Left ventricle myocardium inferior (tissue), 1 donor: ENCODE measurements around the gene ANKRD12. TPM values are rescaled to one million over a fixed set of nuclear protein-coding genes. Genes with fewer than 3 reads are reported as not detected.

ENCODE experiments used
- DNase-seq: peaks from one replicate; pipeline ENCODE4 v3.0.0-alpha.2; 2020
- H3K27ac ChIP-seq: fragments of 200-600 bp; replicated peaks from 2 replicates; pipeline ENCODE4 v1.8.0; 2021
- H3K27me3 ChIP-seq: fragments of 200-600 bp; 2 replicates; pipeline ENCODE4 v1.8.0; 2021; ENCODE audit warnings: low read depth
- H3K36me3 ChIP-seq: fragments of 200-600 bp; 2 replicates; pipeline ENCODE4 v1.8.0; 2021
- H3K4me1 ChIP-seq: fragments of 200-600 bp; 2 replicates; pipeline ENCODE4 v1.8.0; 2021
- H3K4me3 ChIP-seq: fragments of 200-600 bp; 2 replicates; pipeline ENCODE4 v1.8.0; 2021; ENCODE audit warnings: mild to moderate bottlenecking, moderate library complexity
- H3K9me3 ChIP-seq: fragments of 200-600 bp; replicated peaks from 2 replicates; pipeline ENCODE4 v1.8.0; 2021
- CTCF ChIP-seq: fragments of 200-600 bp; IDR thresholded peaks from 2 replicates; pipeline ENCODE4 v1.8.0; 2021; ENCODE audit warnings: antibody characterized with exemption, mild to moderate bottlenecking, borderline replicate concordance
- intact Hi-C: fragments of 100-400 bp; cut with micrococcal nuclease; formaldehyde crosslinking; loops from one replicate; pipeline ENCODE4 v1.11.0; 2022
- total RNA-seq: library from RNA; stranded (reverse); fragmentation: NEBNext Ultra II Directional; extraction: Animal tissue kit (Norgen Biotek cat#: 25700); gene quantifications from one replicate; pipeline ENCODE4 v1.2.1, GENCODE V29; 2021
- donor health status: DM: no; HTN: yes; CAD: no; lungs with severe emphysema.

The ANKRD12 gene
- total RNA-seq, 1 donor from 2014 or later = 49.3 TPM

DNA sequence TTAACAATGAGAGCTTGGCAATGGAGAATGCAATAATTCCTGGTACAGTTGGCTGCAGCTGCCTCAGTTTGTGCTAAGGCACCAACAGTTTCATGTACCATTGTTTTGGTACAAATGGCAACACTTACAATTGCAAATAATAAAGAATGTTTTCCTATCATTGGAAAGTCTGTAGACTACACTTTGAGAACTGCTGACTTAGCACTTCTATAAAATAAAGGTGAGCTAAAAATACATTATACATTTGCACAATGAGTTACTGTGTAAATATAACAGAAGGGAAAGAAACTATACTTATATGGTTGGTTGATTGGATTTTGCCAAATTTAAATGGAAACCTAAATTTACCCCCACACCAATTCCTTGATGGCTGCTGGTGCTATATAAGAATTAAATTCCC is 153.1 kb downstream of the ANKRD12 start:
- no peak overlapping the region for H3K27ac ChIP-seq
- no peaks in the 10 kb centered on the region for H3K4me1 ChIP-seq
- no peak for TF ChIP-seq CTCF
- H3K9me3 ChIP-seq = peaks cover 30% of the 10 kb centered on the region
- DNase-seq = no peak
- intact Hi-C loops = no loop called here
- no peaks in the 10 kb centered on the region for H3K36me3 ChIP-seq
- no peak overlapping the region for H3K4me3 ChIP-seq
- H3K27me3 ChIP-seq = no peaks in the 10 kb centered on the region

DNA sequence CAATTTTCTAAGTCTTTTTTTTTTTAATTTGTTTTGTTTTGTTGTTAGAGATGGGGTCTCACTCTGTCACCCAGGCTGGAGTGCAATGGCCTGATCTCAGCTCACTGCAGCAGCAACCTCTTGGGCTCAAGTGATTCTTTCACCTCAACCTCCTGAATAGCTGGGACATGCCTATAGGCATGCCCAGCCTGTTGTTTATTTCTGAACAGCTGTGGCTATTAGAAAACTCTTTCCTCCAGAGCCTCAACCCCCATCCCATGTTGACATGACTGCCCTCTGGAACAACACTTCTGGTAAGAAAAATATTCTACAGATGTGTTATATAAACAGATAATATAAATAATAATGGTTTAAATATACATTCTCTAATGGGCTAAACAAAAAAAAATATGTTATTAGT is 153.6 kb downstream of the ANKRD12 start:
- intact Hi-C loops = no loop called here
- Histone ChIP-seq H3K9me3 (peaks cover 35% of the 10 kb centered on the region), H3K4me3 (no peak overlapping the region), H3K36me3 (no peaks in the 10 kb centered on the region), H3K4me1 (no peaks in the 10 kb centered on the region), H3K27ac (no peak overlapping the region), H3K27me3 (no peaks in the 10 kb centered on the region)
- no peak for DNase-seq
- TF ChIP-seq CTCF = no peak

GRCh38 chr18:9292047-9292446 is 155.5 kb downstream of the ANKRD12 start:
- TF ChIP-seq CTCF = no peak
- Histone ChIP-seq H3K36me3 (no peaks in the 10 kb centered on the region), H3K4me3 (no peak overlapping the region), H3K9me3 (peaks cover 45% of the 10 kb centered on the region), H3K27me3 (no peaks in the 10 kb centered on the region), H3K4me1 (no peaks in the 10 kb centered on the region), H3K27ac (no peak overlapping the region)
- intact Hi-C loops = no loop called here
- no peak for DNase-seq

DNA sequence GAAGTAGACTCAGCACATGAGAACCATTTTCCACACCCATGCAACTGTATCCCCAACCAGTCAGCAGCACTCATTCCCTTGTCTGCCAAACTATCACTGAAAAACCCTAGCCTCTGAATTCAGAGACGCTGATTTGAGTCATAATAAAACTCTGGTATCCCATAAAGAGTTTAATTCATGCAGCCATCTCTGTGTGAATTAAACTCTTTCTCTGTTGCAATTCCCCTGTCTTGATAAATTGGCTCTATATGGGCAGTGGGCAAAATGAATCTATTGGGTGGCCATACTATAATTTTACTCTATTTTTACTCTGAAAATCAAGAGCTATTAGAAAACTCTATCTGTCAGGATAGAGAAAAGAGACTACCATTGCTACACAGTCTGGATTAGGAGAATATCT is 157.4 kb downstream of the ANKRD12 start:
- TF ChIP-seq CTCF = no peak
- no peak for DNase-seq
- Histone ChIP-seq H3K4me1 (no peaks in the 10 kb centered on the region), H3K4me3 (no peak overlapping the region), H3K9me3 (peaks cover 47% of the 10 kb centered on the region), H3K36me3 (no peaks in the 10 kb centered on the region), H3K27ac (no peak overlapping the region), H3K27me3 (no peaks in the 10 kb centered on the region)
- intact Hi-C loops = no loop called here

DNA sequence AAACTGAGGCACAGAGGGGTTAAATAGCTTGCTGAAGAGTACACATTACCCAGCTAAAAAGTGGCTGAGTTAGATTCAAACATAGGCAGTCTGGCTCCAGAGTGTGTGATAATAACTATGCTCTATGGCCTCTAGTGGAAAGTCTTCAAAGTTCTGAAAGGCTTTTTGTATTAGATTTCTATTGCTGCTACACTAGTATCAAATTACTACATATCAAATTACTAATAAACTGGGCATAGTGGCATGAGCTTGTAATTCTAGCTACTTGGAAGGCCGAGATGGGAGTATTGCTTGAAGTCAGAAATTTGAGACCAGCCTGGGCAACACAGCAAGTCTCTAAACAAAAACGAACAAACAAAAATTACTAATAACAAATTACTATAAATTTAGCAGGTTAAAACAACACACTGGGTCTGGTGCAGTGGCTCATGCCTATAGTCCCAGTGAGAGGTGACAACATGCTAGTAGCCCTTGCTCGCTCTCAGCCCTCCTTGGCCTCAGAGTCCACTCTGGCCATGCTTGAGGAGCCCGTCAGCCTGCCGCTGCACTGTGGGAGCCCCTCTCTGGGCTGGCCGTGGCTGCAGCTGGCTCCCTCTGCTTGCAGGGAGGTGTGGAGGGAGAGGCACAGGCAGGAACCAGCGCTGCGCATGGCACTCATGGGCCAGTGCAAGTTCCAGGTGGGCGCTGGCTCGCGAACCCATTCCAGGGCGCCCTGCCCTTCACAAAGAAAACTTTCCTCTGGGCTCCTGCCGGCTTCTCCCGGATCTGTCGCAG is 159.8 kb downstream of the ANKRD12 start:
- Histone ChIP-seq H3K27ac (no peak overlapping the region), H3K27me3 (no peaks in the 10 kb centered on the region), H3K9me3 (peaks cover 44% of the 10 kb centered on the region), H3K4me3 (no peak overlapping the region), H3K4me1 (no peaks in the 10 kb centered on the region), H3K36me3 (no peaks in the 10 kb centered on the region)
- DNase-seq = no peak
- TF ChIP-seq CTCF = no peak
- intact Hi-C loops = no loop called here
